ENCODE measurements around the gene KLHDC9.

- TF ChIP-seq CTCF (IDR thresholded peaks at IDR 0.05) = no peak
- TF ChIP-seq POLR2AphosphoS5 (IDR thresholded peaks at IDR 0.05) = no peak
- TF ChIP-seq POLR2A (IDR thresholded peaks at IDR 0.05) = no peak
These were observed 13.6 kb upstream of the KLHDC9 start for GRCh38 chr1:161084597-161084988.
